GM19193 (cell line): ENCODE results near the gene NR3C2.

Experiments
- POLR2A ChIP-seq: IDR thresholded peaks from 4 replicates; pipeline ENCODE4 v1.6.1; 2011; ENCODE audit not compliant: insufficient read depth, insufficient read length; ENCODE audit errors: extremely low read depth

Gene NR3C2

DNA sequence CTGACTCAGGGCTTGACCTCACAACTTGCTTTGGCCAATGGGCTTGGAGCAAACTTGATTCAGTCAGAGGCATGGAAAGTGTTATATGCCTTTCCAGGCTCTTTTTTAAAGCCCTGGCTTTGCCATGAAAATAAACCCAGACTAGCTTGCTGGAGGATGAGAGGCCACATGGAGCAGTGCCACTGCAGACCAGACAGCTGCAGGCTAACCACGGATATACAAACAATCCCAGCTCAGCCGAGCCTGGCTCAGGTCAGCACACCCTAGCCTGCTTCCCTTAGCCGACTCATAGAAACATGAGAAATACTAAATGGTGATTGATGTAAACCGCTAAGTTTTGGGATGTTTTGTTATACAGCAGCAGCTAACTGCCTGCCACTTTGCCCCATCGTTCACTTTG lies 365.2 kb downstream of the NR3C2 start:
- no peak for TF ChIP-seq POLR2A

DNA sequence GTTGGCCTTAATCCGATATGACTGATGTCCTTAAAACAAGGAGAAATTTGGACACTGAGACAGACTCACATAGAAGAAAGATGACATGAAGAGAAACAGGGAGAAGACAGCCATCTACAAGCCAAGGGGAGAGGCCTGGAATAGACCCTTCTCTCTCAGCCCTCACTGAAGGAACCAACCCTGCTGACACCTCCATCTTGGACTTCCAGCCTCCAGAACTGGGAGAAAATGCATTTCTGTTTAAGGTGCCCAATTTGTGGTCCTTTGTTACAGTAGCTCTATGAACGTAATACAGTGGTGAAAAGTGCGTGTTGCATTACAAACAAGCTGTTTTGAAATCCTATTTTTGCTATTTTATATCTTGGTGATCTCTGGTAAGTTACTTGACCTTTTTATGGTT lies 366.8 kb downstream of the NR3C2 start:
- no peak for TF ChIP-seq POLR2A

DNA sequence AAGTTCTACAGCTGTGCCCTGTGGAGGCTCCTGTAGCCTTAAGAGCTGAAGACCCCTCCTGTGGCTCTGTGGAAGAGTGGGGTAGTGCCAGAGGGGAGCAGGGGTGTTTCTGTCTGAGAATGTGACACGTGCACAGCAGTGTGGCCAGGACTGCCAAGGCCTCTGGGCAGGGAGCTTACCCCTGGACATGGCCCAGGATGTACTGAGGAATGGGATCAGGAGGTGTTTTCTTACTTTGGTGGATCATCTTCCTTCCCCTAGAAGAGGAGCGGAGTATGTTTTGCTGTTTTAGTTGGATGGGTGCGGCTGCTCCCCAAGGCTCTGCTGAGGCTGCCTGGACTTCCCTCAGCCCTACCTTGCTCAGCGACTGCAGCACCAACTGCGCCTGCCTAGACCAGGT lies 367.8 kb downstream of the NR3C2 start:
- TF ChIP-seq POLR2A, result no peak

DNA sequence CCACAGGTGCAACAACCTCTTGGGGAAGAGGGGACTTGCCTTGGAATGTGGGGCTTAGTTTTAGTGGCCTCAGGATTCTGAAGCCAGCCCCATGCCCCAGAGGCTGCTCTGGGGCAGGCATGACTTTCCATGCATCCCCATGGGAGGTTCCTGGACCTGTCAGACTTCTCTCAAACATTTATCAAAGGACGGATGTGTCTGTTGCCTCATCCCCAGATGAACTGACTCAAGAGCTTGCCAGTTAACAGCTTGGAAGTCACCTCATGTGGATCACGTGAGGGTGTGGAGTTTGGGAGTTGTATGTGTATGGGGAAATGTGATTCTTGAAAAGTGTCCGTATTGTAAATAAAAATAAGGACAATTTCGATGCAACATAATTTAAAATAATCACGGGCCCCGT lies 368.9 kb downstream of the NR3C2 start:
- no peak for TF ChIP-seq POLR2A

DNA sequence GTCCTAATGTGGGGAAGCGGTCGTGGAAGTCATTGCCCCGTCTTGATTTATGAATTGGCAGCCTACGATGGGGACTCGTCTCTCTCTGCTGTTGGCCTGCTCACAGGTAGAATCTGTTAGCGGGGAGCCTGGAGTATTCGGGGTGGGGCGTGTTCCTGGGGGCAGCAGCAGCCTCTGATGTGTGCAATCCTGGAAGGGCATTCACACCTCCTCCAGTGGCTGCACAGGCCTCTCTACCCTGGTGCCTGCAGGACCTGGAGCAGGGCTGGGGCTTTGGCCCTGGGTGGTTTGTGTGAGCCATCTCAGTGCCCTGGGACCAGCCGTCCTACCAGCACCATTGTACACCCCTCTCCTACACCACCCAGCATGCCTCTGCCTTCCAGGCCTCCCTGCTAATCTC lies 369.4 kb downstream of the NR3C2 start:
- no peak for TF ChIP-seq POLR2A

DNA sequence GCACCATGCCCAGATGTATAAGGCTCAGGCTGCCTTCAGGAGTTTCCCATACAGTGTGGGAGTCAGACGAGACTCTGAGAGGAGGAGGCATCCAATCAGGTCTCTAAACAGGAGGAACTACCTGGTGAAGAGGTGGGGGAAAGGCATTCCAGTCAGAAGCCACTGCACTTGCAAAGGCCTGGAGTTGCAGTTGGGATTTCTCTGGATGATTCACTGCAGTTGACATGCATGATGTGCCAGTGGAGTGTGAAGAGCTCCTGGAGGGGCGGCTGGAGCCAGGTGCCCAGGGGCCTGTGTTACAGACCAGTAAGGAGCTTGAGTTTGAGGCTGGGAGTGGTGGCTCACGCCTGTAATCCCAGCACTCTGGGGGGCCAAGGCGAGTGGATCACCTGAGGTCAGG lies 371.2 kb downstream of the NR3C2 start:
- no peak for TF ChIP-seq POLR2A

DNA sequence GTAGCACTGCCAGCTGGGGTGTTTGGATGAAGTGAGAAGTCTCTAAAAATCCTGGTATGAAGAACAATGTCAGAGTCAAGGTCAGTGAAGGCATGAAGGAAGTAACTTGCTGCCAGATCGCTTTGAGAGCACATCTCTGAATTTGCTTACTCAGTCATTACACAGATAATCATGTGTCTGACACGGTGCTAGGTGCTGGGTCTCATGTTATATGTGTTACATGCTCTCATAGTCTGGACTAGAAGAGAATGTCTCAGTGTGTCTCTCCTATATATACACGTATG lies 372.4 kb downstream of the NR3C2 start:
- no peak for TF ChIP-seq POLR2A

DNA sequence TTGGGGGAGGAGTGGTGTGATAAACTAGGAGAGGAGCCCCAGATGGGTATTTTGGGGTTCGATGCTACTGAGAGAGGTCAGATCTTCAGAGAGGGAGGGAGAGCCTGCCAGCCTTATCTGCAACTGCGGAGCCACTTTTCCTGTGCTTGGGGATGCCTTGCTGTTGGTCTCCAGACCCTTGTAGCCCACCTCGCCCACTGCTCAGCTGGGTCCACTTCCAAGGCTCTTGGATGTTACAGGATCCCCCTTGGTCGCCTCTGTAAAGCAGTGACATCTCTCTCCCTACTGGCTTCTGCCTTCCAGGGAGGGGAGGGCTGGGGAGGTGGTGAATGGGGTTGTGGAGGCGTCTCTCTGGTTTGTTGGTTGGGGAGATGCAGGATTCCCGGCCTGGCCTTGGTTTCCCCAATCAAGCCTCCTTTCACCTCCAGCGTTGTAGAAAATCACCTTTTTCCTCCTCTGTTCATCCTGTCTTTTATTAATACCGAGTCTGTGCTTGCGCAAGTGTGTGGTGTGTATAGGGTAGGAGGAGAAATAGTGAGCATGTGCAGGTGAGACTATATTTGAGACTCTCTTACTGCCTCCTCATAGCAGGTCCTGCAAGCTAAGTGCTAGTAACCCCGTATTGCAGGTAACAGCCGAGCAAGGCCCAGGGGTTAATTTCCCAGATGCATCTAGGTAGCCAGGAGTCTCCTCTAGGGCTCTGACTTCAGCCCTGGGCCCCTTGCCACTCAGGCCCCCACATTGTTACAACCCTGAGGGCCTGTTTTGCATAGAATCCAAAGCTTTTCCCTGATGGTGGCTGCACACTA lies 372.9 kb downstream of the NR3C2 start:
- TF ChIP-seq POLR2A, result no peak

DNA sequence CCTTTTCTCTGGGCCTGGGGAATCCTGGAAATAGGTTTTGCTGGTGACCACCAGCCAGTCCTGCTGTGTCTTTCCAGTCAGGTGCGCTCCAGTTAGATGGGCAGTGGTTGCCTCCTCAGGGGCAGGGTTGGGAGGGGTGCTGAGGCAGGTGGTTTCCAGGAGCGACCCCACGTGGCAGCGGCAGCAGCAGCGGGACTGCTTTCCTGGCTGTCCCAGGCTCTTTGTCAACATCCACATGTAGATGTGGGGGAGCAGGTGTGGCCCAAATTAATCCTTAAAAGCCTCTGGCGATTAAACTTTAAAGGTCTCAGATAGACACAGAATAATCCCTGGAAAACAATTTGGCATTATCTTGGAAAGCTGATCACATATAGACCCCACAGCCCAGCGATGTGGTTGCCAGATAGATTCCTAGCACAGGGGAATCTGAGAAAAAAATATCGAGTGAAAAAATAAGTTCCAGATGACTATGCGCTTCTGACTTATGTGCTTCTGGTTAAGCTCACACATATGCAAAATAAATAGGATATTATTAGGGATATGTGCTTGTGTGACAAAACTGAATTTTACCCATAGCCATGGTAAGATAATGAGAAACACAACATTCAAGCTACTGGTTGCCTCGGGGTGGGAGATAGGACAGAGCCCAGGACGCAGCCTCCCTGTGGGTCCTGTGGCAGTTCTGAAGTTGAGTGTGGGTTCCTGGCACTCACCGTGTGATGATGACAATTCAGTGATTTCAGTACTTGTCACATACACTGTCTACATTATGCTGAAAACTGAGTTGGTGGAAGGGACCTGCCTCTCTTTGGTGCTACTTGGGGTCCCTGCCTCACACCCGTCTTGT lies 373.9 kb downstream of the NR3C2 start:
- TF ChIP-seq POLR2A, result no peak

DNA sequence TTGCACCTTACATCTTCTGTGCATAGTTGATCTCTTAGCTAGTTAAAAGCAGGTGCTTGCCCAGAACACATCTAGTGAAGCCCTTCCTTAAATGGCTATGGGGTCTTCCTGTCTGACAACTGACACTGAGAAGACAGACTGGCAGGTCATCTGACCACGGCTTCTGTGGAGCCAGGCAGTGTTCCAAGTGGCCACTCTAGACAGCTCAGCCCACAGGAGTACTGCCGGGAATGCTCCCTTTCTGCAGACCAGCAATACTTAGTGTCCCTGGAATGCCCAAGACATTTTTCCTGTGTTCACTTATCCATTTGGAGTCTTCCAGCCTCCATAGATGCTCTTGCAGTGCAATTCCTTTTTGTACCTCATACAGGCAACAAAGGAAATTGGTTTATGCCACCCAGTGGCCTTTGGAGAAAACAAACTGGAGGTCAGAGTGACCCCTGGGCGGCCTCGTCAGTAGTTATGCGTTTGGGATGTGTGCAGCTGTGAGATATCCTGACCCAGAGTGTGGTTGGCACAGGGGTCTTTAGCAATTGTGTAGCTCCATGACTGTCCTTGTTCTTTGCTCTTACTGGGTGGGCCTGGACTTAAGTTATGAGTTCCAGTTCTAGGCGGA lies 374.8 kb downstream of the NR3C2 start:
- TF ChIP-seq POLR2A, result no peak

DNA sequence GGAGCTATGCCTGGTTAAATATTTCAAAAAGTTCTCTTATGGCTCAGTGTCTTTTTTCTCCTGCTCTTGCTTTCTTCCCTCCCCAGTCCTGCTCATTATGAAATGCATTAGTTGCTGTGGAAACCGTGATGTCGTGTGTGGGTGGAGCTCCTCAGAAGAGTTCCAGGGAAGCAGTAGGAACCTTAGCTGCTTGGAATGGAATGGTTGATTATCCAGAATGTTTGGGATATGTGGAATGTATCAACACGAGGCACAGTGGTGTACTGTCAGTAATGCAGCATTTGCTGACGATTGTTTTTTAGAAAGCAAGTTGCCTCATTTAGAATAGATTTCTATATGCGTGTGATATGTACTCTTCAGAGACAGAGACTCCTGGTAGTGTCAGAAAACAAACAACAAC lies 377.1 kb downstream of the NR3C2 start:
- TF ChIP-seq POLR2A, result no peak

DNA sequence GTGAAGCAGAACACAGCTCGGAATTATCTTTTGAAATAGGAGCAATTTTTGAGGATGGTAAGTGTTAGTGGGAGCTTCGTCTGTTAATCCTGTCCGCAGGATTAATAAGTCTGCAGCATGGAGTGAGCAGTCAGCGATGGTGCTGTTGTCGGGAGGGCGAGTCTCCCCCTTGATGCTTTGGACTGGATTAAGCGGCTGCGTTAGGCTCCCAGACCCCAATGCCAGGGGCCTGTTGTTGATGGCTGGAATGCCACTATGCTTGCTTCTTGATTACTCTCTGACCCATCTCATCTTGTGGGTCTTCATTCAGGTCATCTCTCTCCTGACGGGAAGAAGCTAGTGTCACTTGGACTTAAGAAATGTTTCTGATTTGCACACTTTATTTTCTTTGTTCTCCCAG lies 377.8 kb downstream of the NR3C2 start:
- no peak for TF ChIP-seq POLR2A

DNA sequence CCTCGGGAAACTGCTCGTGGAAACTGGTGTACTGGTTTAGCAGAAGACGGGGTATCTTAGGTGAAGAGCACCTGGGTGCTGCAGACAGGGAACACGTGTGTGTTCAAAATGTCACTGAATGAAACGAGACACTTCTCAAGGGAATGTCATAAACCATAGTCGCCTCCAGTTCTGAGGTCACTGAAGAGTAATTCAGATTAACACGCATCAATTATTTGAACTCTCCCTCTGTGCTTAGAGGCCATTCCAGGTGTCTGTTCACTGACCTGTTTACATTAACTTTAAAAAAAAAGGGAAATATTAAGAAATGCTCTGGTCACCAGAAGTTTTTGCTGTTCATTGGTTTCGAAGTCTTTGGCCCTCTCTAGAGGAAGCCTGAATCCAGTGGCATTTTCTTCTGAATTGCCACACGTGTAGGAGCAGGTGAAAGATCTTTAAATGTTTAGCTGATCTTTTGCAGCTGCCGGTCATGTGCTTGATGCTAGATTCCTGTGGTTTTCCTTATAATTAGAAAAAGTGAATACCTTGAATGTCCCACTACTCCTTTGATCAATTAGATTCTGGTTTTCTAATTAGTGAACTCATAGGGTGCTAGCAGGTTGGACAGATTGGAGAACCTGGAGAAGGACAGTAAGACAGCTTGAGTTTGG lies 379.8 kb downstream of the NR3C2 start:
- no peak for TF ChIP-seq POLR2A

DNA sequence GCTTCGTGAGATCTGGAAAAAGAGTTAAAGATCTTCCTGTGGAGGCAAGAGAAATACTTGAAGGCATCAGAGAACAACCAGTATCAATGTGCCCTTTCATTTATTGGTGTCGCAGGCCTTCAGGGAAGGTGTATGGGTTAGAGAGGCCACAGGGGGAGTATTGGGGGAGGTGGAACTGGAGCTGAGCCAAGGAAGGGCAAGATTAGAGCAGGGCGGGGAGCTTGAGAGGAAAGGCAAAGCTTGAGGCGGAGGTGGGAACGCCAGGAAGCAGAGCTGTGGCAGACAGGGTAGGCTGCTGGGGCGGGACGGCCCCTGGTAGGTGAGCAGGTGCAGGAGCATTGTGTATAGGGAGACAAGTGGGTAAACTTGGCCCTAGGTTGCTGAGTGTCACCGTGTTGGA lies 380.4 kb downstream of the NR3C2 start:
- no peak for TF ChIP-seq POLR2A

DNA sequence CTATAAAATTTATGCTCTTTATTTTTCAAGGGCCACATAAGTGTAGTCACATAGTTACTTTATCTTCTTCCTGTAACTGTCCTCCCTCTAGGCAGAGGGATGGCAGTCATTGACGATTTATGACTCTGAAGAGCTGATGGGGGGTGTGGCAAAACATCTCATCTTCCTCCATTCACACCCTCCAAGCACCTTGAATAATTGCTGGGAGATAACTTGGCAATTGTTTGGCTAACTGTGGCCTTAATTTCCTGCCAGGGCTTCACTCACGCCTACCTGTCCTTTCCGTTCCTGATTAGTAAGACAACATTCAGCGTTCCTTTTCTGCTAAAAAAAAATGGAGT lies 381.1 kb downstream of the NR3C2 start:
- no peak for TF ChIP-seq POLR2A

DNA sequence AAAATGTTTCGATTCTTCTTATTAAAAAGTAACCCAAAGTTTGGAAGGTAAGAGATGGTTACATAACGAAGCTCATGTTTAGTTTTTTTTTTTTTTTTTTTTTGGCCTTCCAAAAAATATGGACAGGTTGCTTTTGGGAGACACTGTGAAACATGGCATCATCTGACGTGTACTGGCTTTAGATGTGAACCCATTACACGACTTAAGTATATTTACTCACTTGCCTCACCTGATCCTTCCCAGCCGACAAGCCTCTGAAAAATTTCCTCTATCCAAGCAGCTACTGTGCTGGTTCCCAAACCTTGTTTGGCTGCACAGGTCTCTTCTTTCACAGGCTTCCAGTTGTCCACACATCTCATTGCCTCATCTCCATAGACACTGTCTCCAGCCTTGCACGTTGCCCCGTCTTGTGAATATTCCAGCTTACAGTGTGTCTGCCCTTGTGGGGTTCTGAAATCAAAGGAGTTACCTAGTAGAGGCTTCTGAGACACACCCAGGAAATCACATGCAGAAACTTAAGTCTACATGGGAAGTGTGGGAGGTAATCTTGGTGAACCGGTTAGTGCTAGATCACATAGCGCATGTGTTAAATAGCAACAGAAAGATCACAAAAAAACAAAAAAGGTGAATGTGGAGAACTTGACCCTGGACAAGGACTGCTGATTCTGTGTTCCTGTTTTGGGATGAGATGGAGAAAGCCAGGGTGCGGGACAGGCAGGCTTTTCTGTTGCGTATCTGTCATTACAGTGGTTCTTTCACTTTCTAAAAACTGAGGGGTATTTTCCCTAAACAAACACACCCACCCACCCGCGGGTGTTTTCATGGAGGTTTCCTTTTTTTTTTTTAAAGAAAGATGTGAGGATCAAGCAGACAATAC lies 381.7 kb downstream of the NR3C2 start:
- TF ChIP-seq POLR2A, result no peak
